CD14-positive monocyte (primary cell): ENCODE results near the gene ATP6V0E2. TPM values are rescaled to one million over a fixed set of nuclear protein-coding genes. Genes with fewer than 3 reads are reported as not detected.

ENCODE experiments used
- DNase-seq, 3 donors: peaks; one replicate each; pipeline ENCODE4 v3.0.0-alpha.2; 2011 to 2022
- H2AFZ ChIP-seq: 2 replicates; pipeline ENCODE4 v1.6.0; 2012; ENCODE audit warnings: mild to moderate bottlenecking, low read depth, low read length, inconsistent platforms; ENCODE audit not compliant: insufficient read depth, poor library complexity, severe bottlenecking
- H3K27ac ChIP-seq, 2 donors: 1 replicate in 1 of 2; 2 replicates in 1 of 2; pipeline ENCODE4 v1.5.1; 2012 to 2013; ENCODE audit warnings: low read length in 2 of 2, control low read depth in 1 of 2, inconsistent platforms in 1 of 2, low read depth in 1 of 2, mild to moderate bottlenecking in 1 of 2
- H3K27me3 ChIP-seq, 2 donors: one replicate each; pipeline versions ENCODE4 v1.6.0 to v1.6.1; 2011 to 2013; ENCODE audit warnings: low read length in 2 of 2; ENCODE audit not compliant: control insufficient read depth in 2 of 2, insufficient read depth in 2 of 2
- H3K36me3 ChIP-seq, 2 donors: replicated peaks in 1 of 2; 1 replicate in 1 of 2; 2 replicates in 1 of 2; pipeline versions ENCODE4 v1.5.1 to v1.6.1; 2012 to 2013; ENCODE audit warnings: low read length in 2 of 2, control low read depth in 1 of 2, inconsistent platforms in 1 of 2, mild to moderate bottlenecking in 1 of 2; ENCODE audit not compliant: insufficient read depth in 2 of 2, control insufficient read depth in 1 of 2
- H3K4me1 ChIP-seq, 2 donors: 1 replicate in 1 of 2; 2 replicates in 1 of 2; pipeline versions ENCODE4 v1.5.1 to v1.6.1; 2012 to 2013; ENCODE audit warnings: low read length in 2 of 2, control low read depth in 1 of 2, inconsistent platforms in 1 of 2, mild to moderate bottlenecking in 1 of 2, moderate library complexity in 1 of 2; ENCODE audit not compliant: insufficient read depth in 2 of 2, control insufficient read depth in 1 of 2
- H3K4me2 ChIP-seq: replicated peaks from 2 replicates; pipeline ENCODE3; 2012; ENCODE audit warnings: low read length, moderate library complexity, mild to moderate bottlenecking; ENCODE audit not compliant: poor library complexity, severe bottlenecking; ENCODE audit errors: extremely low read depth
- H3K4me3 ChIP-seq, 3 experiments: fragments of 200-600 bp in 1 of 3; sonication (generic) in 1 of 3; replicated peaks in 1 of 3; 1 replicate in 2 of 3; 2 replicates in 1 of 3; pipeline ENCODE4 v1.5.1; 2011 to 2013; ENCODE audit warnings: low read length in 3 of 3, mild to moderate bottlenecking in 3 of 3, control low read depth in 2 of 3, low read depth in 2 of 3, inconsistent platforms in 1 of 3, moderate library complexity in 1 of 3
- H3K79me2 ChIP-seq: 2 replicates; pipeline ENCODE4 v1.6.0; 2012; ENCODE audit warnings: mild to moderate bottlenecking, control low read depth, inconsistent platforms, low read length, moderate library complexity; ENCODE audit not compliant: insufficient read depth
- H3K9ac ChIP-seq: 2 replicates; pipeline ENCODE4 v1.6.0; 2017; ENCODE audit warnings: low read length, mild to moderate bottlenecking; ENCODE audit not compliant: insufficient read depth, poor library complexity, severe bottlenecking
- H3K9me3 ChIP-seq, 2 donors: replicated peaks in 1 of 2; 1 replicate in 1 of 2; 2 replicates in 1 of 2; pipeline versions ENCODE4 v1.5.1 to v1.6.1; 2012 to 2013; ENCODE audit warnings: low read length in 2 of 2, control low read depth in 1 of 2; ENCODE audit not compliant: control insufficient read depth in 1 of 2, insufficient read depth in 1 of 2
- H4K20me1 ChIP-seq: 2 replicates; pipeline ENCODE4 v1.6.0; 2012; ENCODE audit warnings: mild to moderate bottlenecking, low read length, control low read depth, moderate library complexity; ENCODE audit not compliant: insufficient read depth
- H3K27ac Mint-ChIP-seq, 7 donors: one replicate each; pipeline ENCODE4 v1.8.0; 2020; ENCODE audit warnings: mild to moderate bottlenecking in 7 of 7, mixed read lengths in 7 of 7, moderate library complexity in 6 of 7, inconsistent platforms in 2 of 7
- H3K27me3 Mint-ChIP-seq, 3 donors: one replicate each; pipeline ENCODE4 v1.8.0; 2021 to 2022; ENCODE audit warnings: low read depth in 3 of 3, mild to moderate bottlenecking in 3 of 3, mixed read lengths in 3 of 3, moderate library complexity in 3 of 3, inconsistent platforms in 1 of 3
- H3K36me3 Mint-ChIP-seq, 2 donors: one replicate each; pipeline ENCODE4 v1.8.0; 2020; ENCODE audit warnings: mixed read lengths in 2 of 2, inconsistent platforms in 1 of 2, mild to moderate bottlenecking in 1 of 2
- H3K4me1 Mint-ChIP-seq: one replicate; pipeline ENCODE4 v1.8.0; 2020; ENCODE audit warnings: mild to moderate bottlenecking, mixed read lengths
- H3K4me3 Mint-ChIP-seq, 2 donors: one replicate each; pipeline ENCODE4 v1.8.0; 2020; ENCODE audit warnings: mild to moderate bottlenecking in 2 of 2, mixed read lengths in 2 of 2, moderate library complexity in 1 of 2
- H3K9me3 Mint-ChIP-seq, 7 donors: one replicate each; pipeline ENCODE4 v1.8.0; 2020 to 2022; ENCODE audit warnings: mixed read lengths in 7 of 7, mild to moderate bottlenecking in 6 of 7, moderate library complexity in 6 of 7, inconsistent platforms in 2 of 7
- CTCF ChIP-seq: fragments of 200-600 bp; IDR thresholded peaks from one replicate; pipeline ENCODE4 v1.8.0; 2022; ENCODE audit warnings: antibody characterized with exemption, mild to moderate bottlenecking
- WGBS: methylation state at CpG from one replicate; pipeline ENCODE4 v1.1.5; 2013; ENCODE audit warnings: missing lambda C conversion rate; ENCODE audit not compliant: insufficient coverage; 5-methylcytosine and 5-hydroxymethylcytosine counted together
- intact Hi-C, 2 donors: fragments of 100-400 bp; cut with micrococcal nuclease; formaldehyde crosslinking; loops; one replicate each; pipeline versions ENCODE4 v1.15.0 to v1.15.1; 2023
- polyA plus RNA-seq, 3 donors: library from polyadenylated mRNA; depleted of rRNA in 1 of 3; unstranded in 2 of 3; stranded (reverse) in 1 of 3; fragments of 300-500 nt in 2 of 3; fragments of >200 nt in 1 of 3; fragmentation: Illumina TruSeq in 2 of 3; gene quantifications; 1 replicate in 2 of 3; 2 replicates in 1 of 3; pipeline ENCODE4 v1.2.3, GENCODE V29; 2012 to 2021

The ATP6V0E2 gene
- polyA plus RNA-seq, 3 donors = 4.4 to 13.3 (median 8.2) TPM

GRCh38 chr7:149838992-149839408, 34.8 kb upstream of the ATP6V0E2 start:
- Histone ChIP-seq H3K36me3 (no peaks in the 10 kb centered on the region), H3K4me2 (peak overlapping the region; percentile 86), H3K4me1 (peaks cover 11 to 16% of the 10 kb centered on the region in 2 donors), H4K20me1 (peaks cover 8% of the 10 kb centered on the region), H3K79me2 (peaks cover 11% of the 10 kb centered on the region), H2AFZ (peak overlapping the region; percentile 93), H3K9ac (peak overlapping the region; percentile 77), H3K9me3 (no peaks in the 10 kb centered on the region), H3K4me3 (peak overlapping the region; percentile 53 to 94 (median 82)), H3K27me3 (no peaks in the 10 kb centered on the region), H3K27ac (peak overlapping the region in 1 of 2 donors; percentile 75)
- peak overlapping the region; percentile 86 to 88 for H3K4me3 Mint-ChIP-seq
- TF ChIP-seq CTCF = no peak
- 34% methylated on average over 5 of the region's 6 CpGs for WGBS
- H3K4me1 Mint-ChIP-seq = peaks cover 18% of the 10 kb centered on the region
- H3K27ac Mint-ChIP-seq = peak overlapping the region in 3 of 7 donors; percentile 36 to 75 (median 37)
- no peak for DNase-seq
- no peaks in the 10 kb centered on the region for H3K36me3 Mint-ChIP-seq
- no peaks in the 10 kb centered on the region for H3K9me3 Mint-ChIP-seq
- intact Hi-C loops = loop anchor here in 1 of 2 donors (5.0 kb wide), 3 partner anchors 33 to 122 kb away; partner anchors contain the start of genes ATP6V0E2 and ZNF467
- H3K27me3 Mint-ChIP-seq = peaks cover 0 to 4% (median 0%) of the 10 kb centered on the region in 3 donors

- Histone ChIP-seq H3K9ac (no peak overlapping the region), H2AFZ (no peak overlapping the region), H3K4me1 (peaks cover 12 to 21% of the 10 kb centered on the region in 2 donors), H3K36me3 (no peaks in the 10 kb centered on the region), H3K4me3 (no peak overlapping the region), H3K27me3 (no peaks in the 10 kb centered on the region), H3K27ac (no peak overlapping the region), H3K9me3 (no peaks in the 10 kb centered on the region), H4K20me1 (peaks cover 8% of the 10 kb centered on the region), H3K79me2 (peaks cover 11% of the 10 kb centered on the region), H3K4me2 (no peak overlapping the region)
- Mint-ChIP-seq H3K27ac (no peak overlapping the region), H3K27me3 (peaks cover 0 to 2% (median 0%) of the 10 kb centered on the region in 3 donors), H3K4me1 (peaks cover 21% of the 10 kb centered on the region), H3K36me3 (no peaks in the 10 kb centered on the region), H3K9me3 (no peaks in the 10 kb centered on the region), H3K4me3 (no peak overlapping the region)
- TF ChIP-seq CTCF = no peak
- intact Hi-C loops = loop anchor here (5.0 kb wide), 4 partner anchors 32 to 527 kb away; partner anchors contain the start of genes ATP6V0E2 (in 1 of the 2), REPIN1 (in 1 of the 2) and ZNF467 (in 1 of the 2)
- no peak for DNase-seq
- no CpG with 5 or more reads among the region's 5 CpGs for WGBS
Observed at GRCh38 chr7:149839933-149840332, 33.8 kb upstream of the ATP6V0E2 start.
